Osteocyte (in vitro differentiated cells): ENCODE measurements around the gene ADD2. TPM values are rescaled to one million over a fixed set of nuclear protein-coding genes. Genes with fewer than 3 reads are reported as not detected.

Source experiments
- DNase-seq: peaks from one replicate; pipeline ENCODE4 v3.0.0; 2021; ENCODE audit warnings: mixed read lengths; ENCODE audit not compliant: unreplicated experiment; ENCODE audit errors: extremely low spot score
- H3K27ac Mint-ChIP-seq: one replicate; pipeline ENCODE4 v1.8.0; 2021; ENCODE audit warnings: mild to moderate bottlenecking, mixed read lengths; ENCODE audit not compliant: unreplicated experiment
- H3K27me3 Mint-ChIP-seq: one replicate; pipeline ENCODE4 v1.8.0; 2021; ENCODE audit warnings: mixed read lengths; ENCODE audit not compliant: unreplicated experiment
- H3K36me3 Mint-ChIP-seq: one replicate; pipeline ENCODE4 v1.8.0; 2021; ENCODE audit warnings: mixed read lengths; ENCODE audit not compliant: unreplicated experiment
- H3K4me1 Mint-ChIP-seq: one replicate; pipeline ENCODE4 v1.8.0; 2021; ENCODE audit warnings: mixed read lengths; ENCODE audit not compliant: unreplicated experiment
- H3K4me3 Mint-ChIP-seq: one replicate; pipeline ENCODE4 v1.8.0; 2021; ENCODE audit warnings: mild to moderate bottlenecking, moderate library complexity, mixed read lengths; ENCODE audit not compliant: unreplicated experiment
- H3K9me3 Mint-ChIP-seq: one replicate; pipeline ENCODE4 v1.8.0; 2021; ENCODE audit warnings: mixed read lengths; ENCODE audit not compliant: unreplicated experiment
- CTCF ChIP-seq: fragments of 200-600 bp; sonication (generic); IDR thresholded peaks from 2 replicates; pipeline ENCODE4 v1.5.0; 2021; ENCODE audit warnings: antibody characterized with exemption, mild to moderate bottlenecking, moderate library complexity
- total RNA-seq: library from RNA; stranded (reverse); gene quantifications from 2 replicates; pipeline ENCODE4 v1.2.1, GENCODE V29; 2021

Gene ADD2
- total RNA-seq, 1 donor from 2014 or later: not detected

- Mint-ChIP-seq H3K4me3 (no peak overlapping the region), H3K27ac (no peak overlapping the region)
- TF ChIP-seq CTCF: no peak
Measured at GRCh38 chr2:70746094-70746974, 21.7 kb downstream of the ADD2 start.

GRCh38 chr2:70745276-70745825 lies 22.6 kb downstream of the ADD2 start:
- Mint-ChIP-seq H3K27ac (no peak overlapping the region), H3K4me3 (no peak overlapping the region), H3K36me3 (no peaks in the 10 kb centered on the region), H3K4me1 (no peaks in the 10 kb centered on the region), H3K9me3 (no peaks in the 10 kb centered on the region), H3K27me3 (peaks cover 12% of the 10 kb centered on the region)
- no peak for TF ChIP-seq CTCF
- DNase-seq: no peak

More at GRCh38 chr2:70746094-70746974, 21.7 kb downstream of the ADD2 start:
- Mint-ChIP-seq H3K4me1 (no peaks in the 10 kb centered on the region), H3K9me3 (no peaks in the 10 kb centered on the region), H3K36me3 (no peaks in the 10 kb centered on the region), H3K27me3 (peaks cover 13% of the 10 kb centered on the region)
- no peak for DNase-seq

- Mint-ChIP-seq H3K4me1 (no peaks in the 10 kb centered on the region), H3K4me3 (no peak overlapping the region), H3K27me3 (peaks cover 14% of the 10 kb centered on the region), H3K27ac (no peak overlapping the region), H3K36me3 (no peaks in the 10 kb centered on the region), H3K9me3 (no peaks in the 10 kb centered on the region)
- DNase-seq: no peak
- no peak for TF ChIP-seq CTCF
Measured at GRCh38 chr2:70744397-70744796, 23.6 kb downstream of the ADD2 start.

GRCh38 chr2:70743677-70744076 lies 24.3 kb downstream of the ADD2 start:
- no peaks in the 10 kb centered on the region for H3K9me3 Mint-ChIP-seq

More at GRCh38 chr2:70743677-70744076, 24.3 kb downstream of the ADD2 start:
- peaks cover 14% of the 10 kb centered on the region for H3K27me3 Mint-ChIP-seq
- TF ChIP-seq CTCF: no peak
- no peaks in the 10 kb centered on the region for H3K36me3 Mint-ChIP-seq
- no peak for DNase-seq
- H3K4me1 Mint-ChIP-seq: no peaks in the 10 kb centered on the region
- H3K27ac Mint-ChIP-seq: no peak overlapping the region
- H3K4me3 Mint-ChIP-seq: no peak overlapping the region
